ENCODE measurements around the gene AKIRIN2. TPM values are rescaled to one million over a fixed set of nuclear protein-coding genes. Genes with fewer than 3 reads are reported as not detected.

The AKIRIN2 gene
- polyA plus RNA-seq, 1 of the 3 experiments (the other 2 are of a cell fraction): 19.0 TPM

- POLR2A ChIA-PET: no interaction called here
These were observed 12.2 kb upstream of the AKIRIN2 start for GRCh38 chr6:87714093-87714842.

More at GRCh38 chr6:87714093-87714842, 12.2 kb upstream of the AKIRIN2 start:
- no peaks in the 10 kb centered on the region for H4K20me1 ChIP-seq (ENCODE audit: insufficient read depth)
- H3K4me1 ChIP-seq (ENCODE audit: control insufficient read depth in 1 of 2, insufficient read depth in 2 of 2, low read depth in 1 of 2, low read length in 1 of 2): peaks cover 3 to 9% of the 10 kb centered on the region in 2 experiments; a peak in 1 of 4 replicates
- TF ChIP-seq JUND (IDR thresholded peaks at IDR 0.05): peak; percentile 18; the same call in 1 of the 2 replicates
- no peak for TF ChIP-seq POLR2AphosphoS5 (IDR thresholded peaks at IDR 0.05; ENCODE audit: low read depth, low read length)
- no peak for TF ChIP-seq FOXJ3 (CRISPR knock-in tag; IDR thresholded peaks at IDR 0.05)
- no peak for TF ChIP-seq RFX5 (IDR thresholded peaks at IDR 0.05; ENCODE audit: low read length)
- no peak for TF ChIP-seq ELF1 (IDR thresholded peaks at IDR 0.05)
- TF ChIP-seq TCF12 (IDR thresholded peaks at IDR 0.05): peak; percentile 9; the same call in 1 of the 2 replicates
- TF ChIP-seq ZBTB33 (IDR thresholded peaks at IDR 0.05; ENCODE audit: borderline replicate concordance, low read depth): no peak
- TF ChIP-seq SMC3 (IDR thresholded peaks at IDR 0.05; ENCODE audit: low read depth, low read length): no peak
- TF ChIP-seq EP300 (IDR thresholded peaks at IDR 0.05; ENCODE audit: borderline replicate concordance in 1 of 2, low read depth in 1 of 2, low read length in 1 of 2): no peak
- TF ChIP-seq MXI1 (IDR thresholded peaks at IDR 0.05; ENCODE audit: low read depth, low read length): no peak
- no peak for TF ChIP-seq MEF2A (IDR thresholded peaks at IDR 0.05; ENCODE audit: borderline replicate concordance, low read depth)
- TF ChIP-seq CHD2 (IDR thresholded peaks at IDR 0.05; ENCODE audit: low read length, partially characterized antibody): no peak
- TF ChIP-seq GABPA (IDR thresholded peaks at IDR 0.05; ENCODE audit: low read depth): no peak
- TF ChIP-seq RXRA (IDR thresholded peaks at IDR 0.05; ENCODE audit: borderline replicate concordance, low read depth): no peak
- no peak for TF ChIP-seq TAF1 (IDR thresholded peaks at IDR 0.05; ENCODE audit: borderline replicate concordance, low read depth, low read length)
- TF ChIP-seq YY1 (IDR thresholded peaks at IDR 0.05; ENCODE audit: low read depth): no peak
- no peak for TF ChIP-seq REST (IDR thresholded peaks at IDR 0.05; ENCODE audit: low read depth, low read length)
- no peak for TF ChIP-seq FOXM1 (IDR thresholded peaks at IDR 0.05; ENCODE audit: low read depth)
- TF ChIP-seq CTCF (IDR thresholded peaks at IDR 0.05): no peak
- TF ChIP-seq USF2 (IDR thresholded peaks at IDR 0.05; ENCODE audit: borderline replicate concordance, low read depth, low read length): no peak
- no peak for TF ChIP-seq USF1 (IDR thresholded peaks at IDR 0.05; ENCODE audit: borderline replicate concordance, low read depth)
- TF ChIP-seq FOSL2 (IDR thresholded peaks at IDR 0.05; ENCODE audit: borderline replicate concordance, low read depth): peak; percentile 28; the same call in 1 of the 2 replicates
- no peak for TF ChIP-seq IRF3 (IDR thresholded peaks at IDR 0.05; ENCODE audit: low read depth, low read length)
- no peaks in the 10 kb centered on the region for H3K27me3 ChIP-seq (ENCODE audit: insufficient read depth)
- H3K4me3 ChIP-seq (ENCODE audit: low read depth in 2 of 2, low read length in 1 of 2): no peak overlapping the region
- 37% methylated on average over 2 of the region's 2 CpGs for WGBS (ENCODE audit: low lambda C conversion rate)
- H3K4me2 ChIP-seq: no peak overlapping the region
- no peaks in the 10 kb centered on the region for H3K36me3 ChIP-seq (replicated peaks in 1 of 2; ENCODE audit: control insufficient read depth in 1 of 2, insufficient read depth in 2 of 2, low read length in 1 of 2)
- H3K9ac ChIP-seq: no peak overlapping the region
- no peaks in the 10 kb centered on the region for H3K79me2 ChIP-seq (ENCODE audit: insufficient read depth)
- H3K9me3 ChIP-seq: no peaks in the 10 kb centered on the region
- H3F3A ChIP-seq (replicated peaks; ENCODE audit: insufficient read depth): peaks cover 9% of the 10 kb centered on the region
- CTCF ChIA-PET: interaction anchor here (0.7 kb wide), 1 partner anchor 11 kb away, joined by 3 read pairs; no protein-coding TSS in a partner anchor
- no peak for DNase-seq
- H2AFZ ChIP-seq (ENCODE audit: low read depth): 0 out of 2 replicates have a peak overlapping the region, but pooled peaks have one; percentile 21
- H3K9me2 ChIP-seq: no peaks in the 10 kb centered on the region
- peak overlapping the region in 1 of 2 experiments; percentile 63; a peak in 2 of 4 replicates for H3K27ac ChIP-seq (ENCODE audit: low read depth in 2 of 2, low read length in 1 of 2)

All from SK-N-SH (cell line).